AG04450 (cell line): ENCODE measurements around the gene DCPS. TPM values are rescaled to one million over a fixed set of nuclear protein-coding genes. Genes with fewer than 3 reads are reported as not detected.
"Not testable (repeated sequence)": the region's sequence is repeated elsewhere in the genome, so short reads cannot be mapped to it uniquely, and the experiment has no call there.

ENCODE experiments used
- CTCF ChIA-PET: fragments of 300-600, 350-600 bp; formaldehyde crosslinking; extraction: SDS; loops from one replicate; lab custom pipeline; 2022; ENCODE audit warnings: antibody characterized with exemption, inconsistent platforms; lab: Charles Lee
- POLR2A ChIA-PET: fragments of 350-600 bp; formaldehyde crosslinking; extraction: SDS; loops from one replicate; lab custom pipeline; 2021; ENCODE audit warnings: antibody characterized with exemption, inconsistent platforms; lab: Yijun Ruan, JAX
- DNase-seq: peaks from one replicate; pipeline ENCODE4 v3.0.0-alpha.2; 2011; ENCODE audit warnings: low read depth, low spot score
- H3K27ac ChIP-seq: one replicate; pipeline ENCODE4 v1.5.1; 2012; ENCODE audit warnings: low read depth, low read length, control low read depth
- H3K27me3 ChIP-seq: one replicate; pipeline ENCODE4 v1.6.0; 2012; ENCODE audit warnings: low read length; ENCODE audit not compliant: control insufficient read depth, insufficient read depth
- H3K4me3 ChIP-seq: 2 replicates; pipeline ENCODE4 v1.5.1; 2011; ENCODE audit warnings: mild to moderate bottlenecking, low read depth, low read length, control low read depth
- H3K9me3 ChIP-seq: 2 replicates; pipeline ENCODE4 v1.5.1; 2012; ENCODE audit warnings: low read length; ENCODE audit not compliant: control insufficient read depth, insufficient read depth
- CTCF ChIP-seq: IDR thresholded peaks from 2 replicates; pipeline ENCODE4 v1.5.1; 2011; ENCODE audit warnings: low read depth, low read length, control low read depth, inconsistent platforms
- polyA minus RNA-seq: library from RNA; depleted of rRNA, polyadenylated mRNA; stranded (reverse); fragments of >200 nt; gene quantifications from 2 replicates; pipeline ENCODE4 v1.2.3, GENCODE V29; 2011; rRNA and poly(A)+ RNA removed
- polyA plus RNA-seq: library from polyadenylated mRNA; depleted of rRNA; stranded (reverse); fragments of >200 nt; gene quantifications from 2 replicates; pipeline ENCODE4 v1.2.3, GENCODE V29; 2011; rRNA removed

DCPS gene
- polyA plus RNA-seq (20.4 and 24.3 TPM in 2 replicates), polyA minus RNA-seq (13.2 and 13.9 TPM in 2 replicates)

- POLR2A ChIA-PET, result interaction anchor here (0.6 to 1.0 kb wide), 5 partner anchors 10 to 163 kb away, joined by 3 to 14 read pairs (median 3); no protein-coding TSS in a partner anchor
- peak within 1 kb of the TSS; percentile 93 for H3K27ac ChIP-seq
- no peak for TF ChIP-seq CTCF
- peaks cover 3% of the 10 kb centered on the region; the same call in 1 of the 2 replicates for H3K9me3 ChIP-seq
- peak; percentile 60 for DNase-seq
- CTCF ChIA-PET, result interaction anchor here (1.1 to 3.0 kb wide), 3 partner anchors 14 to 413 kb away, joined by 4 to 19 read pairs (median 4); no protein-coding TSS in a partner anchor
- H3K27me3 ChIP-seq, result no peaks in the 10 kb centered on the region
- H3K4me3 ChIP-seq, result peak within 1 kb of the TSS; percentile 92
These were observed at the start of gene DCPS for GRCh38 chr11:126303623-126304456. Gene DCPS (plus strand): TSS chr11:126304060. CDS start chr11:126304081, 21 bp downstream.

- TF ChIP-seq CTCF, result no peak
- Histone ChIP-seq H3K4me3 (no peak overlapping the region), H3K9me3 (no peaks in the 10 kb centered on the region), H3K27me3 (no peaks in the 10 kb centered on the region), H3K27ac (no peak overlapping the region)
- ChIA-PET CTCF (no interaction called here), POLR2A (no interaction called here)
- DNase-seq, result no peak
These were observed 49.0 kb upstream of the DCPS start for GRCh38 chr11:126254819-126255218.

GRCh38 chr11:126255507-126255906, 48.4 kb upstream of the DCPS start:
- H3K9me3 ChIP-seq, H3K4me3 ChIP-seq, DNase-seq, CTCF ChIA-PET, H3K27me3 ChIP-seq, H3K27ac ChIP-seq, POLR2A ChIA-PET: not testable (repeated sequence)

GRCh38 chr11:126256216-126256615, 47.6 kb upstream of the DCPS start:
- CTCF ChIA-PET, result no interaction called here
- TF ChIP-seq CTCF, result no peak
- H3K4me3 ChIP-seq, result no peak overlapping the region
- no peaks in the 10 kb centered on the region for H3K27me3 ChIP-seq
- DNase-seq, result no peak
- H3K27ac ChIP-seq, result no peak overlapping the region
- POLR2A ChIA-PET, result no interaction called here
- no peaks in the 10 kb centered on the region for H3K9me3 ChIP-seq

GRCh38 chr11:126257144-126257543, 46.7 kb upstream of the DCPS start:
- H3K27ac ChIP-seq, result no peak overlapping the region
- no peak for TF ChIP-seq CTCF
- no peak overlapping the region for H3K4me3 ChIP-seq
- DNase-seq, result no peak
- no peaks in the 10 kb centered on the region for H3K27me3 ChIP-seq
- POLR2A ChIA-PET, result interaction anchor here (1.0 kb wide), 1 partner anchor 12 kb away, joined by 5 read pairs; the partner anchor contains the start of genes FOXRED1 and SRPRA
- no peaks in the 10 kb centered on the region for H3K9me3 ChIP-seq
- CTCF ChIA-PET, result no interaction called here
